Epidermal melanocyte (primary cell): ENCODE data around the gene KRT26.
"Not testable (repeated sequence)": the region's sequence is repeated elsewhere in the genome, so short reads cannot be mapped to it uniquely, and the experiment has no call there.

Experiments
- DNase-seq: peaks from one replicate; pipeline ENCODE4 v3.0.0; 2011; ENCODE audit warnings: low spot score; ENCODE audit not compliant: insufficient read length

KRT26 gene

GRCh38 chr17:40795019-40795667 lies 23.1 kb upstream of the KRT26 start:
- no peak for DNase-seq

GRCh38 chr17:40794466-40794865 lies 22.5 kb upstream of the KRT26 start:
- DNase-seq, result no peak

- no peak for DNase-seq
These were observed 21.8 kb upstream of the KRT26 start for GRCh38 chr17:40793832-40794231.

- no peak for DNase-seq
These were observed 19.9 kb upstream of the KRT26 start for GRCh38 chr17:40791787-40792436.

GRCh38 chr17:40791111-40791510 lies 19.1 kb upstream of the KRT26 start:
- no peak for DNase-seq

GRCh38 chr17:40782450-40782849 lies 10.4 kb upstream of the KRT26 start, which contains the start of gene KRT27:
Gene KRT27 (minus strand): TSS chr17:40782550. CDS start chr17:40782493, 57 bp downstream.
- no peak for DNase-seq

GRCh38 chr17:40779181-40779909 lies 7.3 kb upstream of the KRT26 start:
- DNase-seq, result no peak

GRCh38 chr17:40778461-40778860 lies 6.5 kb upstream of the KRT26 start:
- peak; percentile 26 for DNase-seq

GRCh38 chr17:40777971-40778370 lies 6.0 kb upstream of the KRT26 start:
- peak; percentile 37 for DNase-seq

- no peak for DNase-seq
These were observed 5.5 kb upstream of the KRT26 start for GRCh38 chr17:40777459-40777858.

GRCh38 chr17:40775945-40776344 lies 3.9 kb upstream of the KRT26 start:
- DNase-seq, result no peak

GRCh38 chr17:40765657-40766056 lies 6.3 kb downstream of the KRT26 start:
- no peak for DNase-seq

GRCh38 chr17:40763752-40764151 lies 8.2 kb downstream of the KRT26 start:
- DNase-seq, result no peak

- no peak for DNase-seq
These were observed 11.6 kb downstream of the KRT26 start for GRCh38 chr17:40760105-40761016.

- DNase-seq, result no peak
These were observed 16.8 kb downstream of the KRT26 start, which contains the start of gene KRT25 for GRCh38 chr17:40755231-40755630. Gene KRT25 (minus strand): TSS chr17:40755331. CDS start chr17:40755271, 60 bp downstream.

GRCh38 chr17:40753804-40754203 lies 18.2 kb downstream of the KRT26 start:
- no peak for DNase-seq

GRCh38 chr17:40751065-40751464 lies 20.9 kb downstream of the KRT26 start:
- no peak for DNase-seq

- no peak for DNase-seq
These were observed 21.6 kb downstream of the KRT26 start for GRCh38 chr17:40750391-40750790.

GRCh38 chr17:40748666-40749065 lies 23.3 kb downstream of the KRT26 start:
- DNase-seq, result not testable (repeated sequence)

- DNase-seq, result no peak
These were observed 33.4 kb downstream of the KRT26 start for GRCh38 chr17:40738553-40738952.

- DNase-seq, result no peak
These were observed 37.0 kb downstream of the KRT26 start for GRCh38 chr17:40735016-40735415.
